M059J (cell line): ENCODE results near the gene ATG16L1. TPM values are rescaled to one million over a fixed set of nuclear protein-coding genes. Genes with fewer than 3 reads are reported as not detected.
"Not testable (repeated sequence)": the region's sequence is repeated elsewhere in the genome, so short reads cannot be mapped to it uniquely, and the experiment has no call there.

Experiments
- DNase-seq: peaks from one replicate; pipeline ENCODE4 v3.0.0-alpha.2; 2012; ENCODE audit warnings: low read depth
- total RNA-seq: library from RNA; depleted of rRNA; stranded (reverse); fragments of >200 nt; shearing (Covaris generic); gene quantifications from 2 replicates; pipeline ENCODE4 v1.2.3, GENCODE V29; 2014; rRNA removed

ATG16L1 gene
- total RNA-seq, 1 experiment from 2014 or later = 32.5 TPM

DNA sequence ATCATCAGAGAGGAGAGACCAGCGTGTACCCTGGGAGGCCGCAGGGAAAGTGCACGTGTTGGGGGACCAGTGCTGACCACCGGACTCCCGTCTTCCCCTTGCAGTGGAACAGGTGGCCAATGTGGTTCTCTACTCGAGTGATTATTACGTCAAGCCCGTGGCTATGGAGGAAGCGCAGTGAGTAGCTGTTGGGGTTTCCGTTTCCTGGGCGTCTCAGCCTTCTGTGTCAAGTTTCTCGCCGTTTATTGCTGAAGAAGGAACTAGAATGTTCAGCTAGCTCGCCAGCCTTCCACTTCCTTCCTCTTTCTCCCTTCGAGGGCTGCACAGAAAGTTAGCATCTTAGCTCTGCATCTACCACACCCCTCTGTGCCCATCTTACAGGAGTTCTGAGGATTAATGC is 80.1 kb downstream of the ATG16L1 start:
- no peak for DNase-seq

DNA sequence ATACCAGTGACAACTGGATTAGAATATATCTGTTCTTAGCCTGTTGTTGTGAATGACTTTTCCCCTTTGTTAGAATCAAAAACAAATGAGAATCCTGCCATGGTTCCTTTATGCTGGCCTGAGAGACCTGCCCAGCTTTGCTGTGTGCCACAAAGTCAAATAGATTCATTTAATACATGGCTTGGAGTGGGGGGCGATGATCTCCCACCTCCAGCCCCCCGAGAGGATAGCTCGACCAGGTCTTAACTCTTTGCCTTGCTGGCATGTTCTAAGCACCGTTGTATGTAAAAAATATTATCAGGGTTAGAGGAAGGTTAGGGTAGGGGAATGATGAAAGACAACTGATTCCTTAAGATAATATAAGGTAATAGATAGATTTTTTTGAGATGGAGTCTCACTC is 80.7 kb downstream of the ATG16L1 start:
- DNase-seq = no peak

DNA sequence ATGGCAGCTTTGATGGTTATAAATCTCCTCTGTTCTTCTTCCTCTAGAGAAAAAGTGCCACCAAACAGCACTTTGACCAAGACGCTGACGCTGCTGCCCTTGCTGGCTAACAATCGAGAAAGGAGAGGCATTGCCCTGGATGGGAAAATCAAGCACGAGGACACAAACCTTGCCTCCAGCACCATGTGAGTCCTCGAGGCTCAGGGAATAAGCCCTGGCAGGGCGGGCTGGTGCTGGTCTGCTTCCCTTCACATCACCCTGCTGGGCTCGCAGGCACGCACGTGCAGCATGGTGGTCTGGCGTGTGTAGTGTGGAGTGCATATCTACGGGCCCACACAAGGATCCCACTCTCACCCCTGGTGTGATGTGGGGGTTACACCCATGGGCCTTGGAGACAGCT is 83.4 kb downstream of the ATG16L1 start:
- no peak for DNase-seq

DNA sequence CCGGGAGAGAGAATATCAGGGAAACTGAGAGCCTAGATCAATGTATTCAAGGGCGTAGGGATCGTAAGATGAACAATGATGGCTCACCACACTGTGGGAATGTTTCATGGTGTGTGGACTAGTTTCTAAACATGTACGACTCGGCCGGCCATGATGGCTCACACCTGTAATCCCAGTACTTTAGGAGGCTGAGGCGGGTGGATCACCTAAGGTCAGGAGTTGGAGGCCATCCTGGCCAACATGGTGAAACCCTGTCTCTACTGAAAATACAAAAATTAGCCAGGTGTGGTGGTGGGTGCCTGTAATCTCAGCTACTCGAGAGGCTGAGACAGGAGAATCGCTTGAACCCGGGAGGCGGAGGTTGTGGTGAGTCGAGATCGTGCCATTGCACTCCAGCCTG is 84.6 kb downstream of the ATG16L1 start:
- not testable (repeated sequence) for DNase-seq

DNA sequence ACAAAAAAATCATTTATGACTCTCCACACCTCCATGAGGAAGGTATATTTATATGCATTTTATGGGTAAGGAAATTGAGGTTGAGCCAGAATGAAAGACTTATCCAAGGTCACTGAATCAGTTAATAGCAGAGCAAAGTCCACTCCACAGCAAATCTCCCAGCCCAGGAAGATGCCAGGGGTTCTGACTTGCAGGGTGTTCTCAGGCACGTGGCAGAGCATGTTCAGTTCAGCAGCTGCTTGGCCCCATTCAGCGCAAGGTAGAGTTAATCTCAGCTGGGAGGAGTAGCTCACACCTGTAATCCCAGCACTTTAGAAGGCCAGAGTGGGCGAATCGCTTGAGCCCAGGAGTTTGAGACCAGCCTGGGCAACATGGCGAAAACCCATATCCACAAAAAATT is 85.1 kb downstream of the ATG16L1 start:
- DNase-seq = no peak

DNA sequence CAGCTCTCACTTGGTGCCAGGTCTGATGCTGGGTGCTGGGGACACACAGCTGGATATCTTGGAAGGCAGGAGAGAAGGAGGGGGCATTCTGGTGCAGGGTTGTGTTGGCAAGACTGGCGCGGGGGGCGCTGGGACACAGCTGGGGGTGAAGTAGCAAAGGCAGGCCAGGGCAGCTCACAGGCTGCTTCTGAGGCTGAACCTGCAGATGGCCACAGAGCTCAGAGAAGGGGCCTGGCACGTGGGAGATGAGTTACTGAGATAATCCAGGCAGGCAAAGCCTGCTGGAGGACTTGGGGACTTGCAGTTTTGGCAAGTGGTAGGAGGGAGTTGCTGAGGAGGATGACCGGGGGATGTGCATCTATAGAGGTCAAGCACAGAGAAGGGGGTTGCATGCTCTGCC is 86.6 kb downstream of the ATG16L1 start:
- no peak for DNase-seq

DNA sequence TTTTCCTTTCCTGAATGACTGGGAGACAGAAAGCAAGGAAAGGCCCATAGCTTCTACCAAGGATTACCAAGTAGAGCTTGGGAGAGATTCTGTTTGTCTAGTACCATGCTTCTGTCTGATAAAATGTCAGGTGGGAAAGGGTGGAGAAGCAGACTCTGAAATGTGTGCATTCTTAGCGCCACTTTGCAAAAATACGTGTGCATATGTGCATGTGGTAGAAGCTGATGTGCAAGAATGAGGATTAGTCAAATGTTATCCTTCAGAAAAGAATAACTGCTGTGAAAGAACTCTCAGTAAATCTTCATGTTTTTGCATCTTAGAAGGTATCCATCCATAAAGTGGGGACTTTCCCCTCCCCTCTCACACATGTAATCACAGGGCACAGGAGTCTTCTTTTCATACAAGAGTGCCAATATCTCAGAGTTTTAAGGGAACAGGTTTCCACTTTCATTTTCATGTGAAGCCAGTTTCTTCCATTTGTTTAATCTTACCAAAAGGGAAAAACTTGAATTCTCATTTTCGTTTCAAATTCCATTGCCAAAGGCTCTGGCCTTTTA is 87.4 kb downstream of the ATG16L1 start:
- no peak for DNase-seq

DNA sequence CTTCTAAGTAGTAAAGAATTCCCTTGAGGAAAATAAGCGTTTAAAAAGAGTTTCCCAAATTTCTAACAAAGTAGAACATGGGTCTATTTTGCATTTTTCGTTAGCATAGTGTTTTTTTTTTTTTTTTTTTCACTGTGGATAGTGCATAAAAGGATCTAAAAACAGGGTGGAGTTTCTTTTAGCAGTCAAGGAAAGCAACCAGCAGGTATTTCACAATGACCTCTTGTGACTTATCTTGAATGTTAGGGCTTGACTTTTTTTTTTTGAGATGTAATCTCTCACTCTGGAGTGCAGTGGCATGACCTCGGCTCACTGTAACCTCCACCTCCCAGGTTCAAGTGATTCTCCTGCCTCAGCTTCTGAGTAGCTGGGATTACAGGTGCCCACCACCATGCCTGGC is 88.0 kb downstream of the ATG16L1 start:
- DNase-seq = no peak

DNA sequence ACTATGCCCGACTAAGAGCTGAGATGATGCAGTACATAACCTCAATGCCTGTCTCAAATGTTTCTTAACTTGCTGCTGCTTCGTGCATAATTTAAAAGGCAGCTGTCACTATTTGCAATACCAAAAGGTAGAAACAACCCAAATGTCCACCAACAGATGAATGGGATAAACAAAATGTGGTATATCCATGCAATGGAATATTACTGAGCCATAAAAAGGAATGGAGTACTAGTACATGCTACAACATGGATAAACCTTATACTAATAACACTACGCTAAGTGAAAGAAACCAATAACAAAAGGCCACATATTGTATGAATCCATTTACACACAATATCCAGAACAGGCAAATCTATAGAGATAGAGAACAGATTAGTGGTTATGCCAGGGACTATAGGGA is 89.8 kb downstream of the ATG16L1 start:
- DNase-seq = no peak

DNA sequence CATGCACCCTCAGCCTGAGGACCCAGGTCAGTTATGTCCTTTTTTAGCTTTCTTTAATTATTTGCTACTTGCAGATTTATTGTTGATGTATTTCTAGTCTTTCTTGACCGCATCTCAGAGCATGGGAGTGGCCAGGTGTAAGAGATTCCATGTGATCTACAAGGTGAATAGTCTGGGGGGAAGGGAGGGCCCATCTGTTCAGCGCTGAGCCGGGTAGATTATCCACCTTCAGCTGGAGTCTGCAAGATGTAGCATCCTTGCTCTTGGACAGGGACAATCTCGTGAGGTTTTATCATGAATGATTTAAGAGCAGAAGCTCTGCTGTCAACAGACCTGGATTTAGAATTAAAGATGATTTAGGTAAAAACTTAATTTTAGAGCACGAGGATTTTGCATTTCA is 90.8 kb downstream of the ATG16L1 start:
- no peak for DNase-seq

DNA sequence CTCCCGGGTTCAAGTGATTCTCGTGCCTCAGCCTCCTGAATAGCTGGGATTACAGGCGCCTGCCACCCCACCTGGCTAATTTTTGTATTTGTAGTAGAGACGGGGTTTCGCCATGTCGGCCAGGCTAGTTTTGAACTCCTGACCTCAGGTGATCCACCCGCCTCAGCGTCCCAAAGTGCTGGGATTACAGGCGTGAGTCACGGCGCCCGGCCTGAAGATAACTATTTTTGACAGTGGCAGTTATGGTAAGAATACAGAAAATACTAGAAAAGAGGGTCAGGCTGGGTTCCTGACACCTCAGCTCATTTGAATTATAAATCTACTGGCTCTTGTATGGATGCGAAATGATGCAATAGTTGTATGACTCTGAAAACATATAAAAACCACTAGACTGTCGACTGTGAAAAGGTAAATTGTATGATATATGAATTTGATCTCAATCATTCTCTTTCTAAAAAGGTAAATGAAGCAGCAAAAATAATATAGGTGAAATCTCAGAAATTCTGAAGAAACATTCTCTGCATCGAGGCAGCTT is 91.8 kb downstream of the ATG16L1 start:
- DNase-seq = no peak

Other genes with a start within 250 kb of the ATG16L1 start
- 3.5 and 7.8 TPM in 2 replicates for gene NGEF, start 238.4 kb upstream of the ATG16L1 start, total RNA-seq
- gene NEU2, start 219.0 kb upstream of the ATG16L1 start, total RNA-seq = not detected in 2 replicates
- gene INPP5D, start 191.3 kb upstream of the ATG16L1 start, total RNA-seq = not detected in 2 replicates
- not detected in 2 replicates for gene SAG, start 56.1 kb downstream of the ATG16L1 start, total RNA-seq
- gene DGKD, start 102.8 kb downstream of the ATG16L1 start, total RNA-seq = 9.5 and 16.5 TPM in 2 replicates